Neural cell (in vitro differentiated cells): ENCODE measurements around the gene GABRA1. TPM values are rescaled to one million over a fixed set of nuclear protein-coding genes. Genes with fewer than 3 reads are reported as not detected.

Experiments used
- H2AFZ ChIP-seq: fragments of 200-600, 300-800 bp; sonication (generic), shearing (Covaris generic); 2 replicates; pipeline ENCODE4 v1.6.0; 2014; ENCODE audit warnings: low read depth, mild to moderate bottlenecking, antibody characterized with exemption, low read length, moderate library complexity
- H3F3A ChIP-seq: fragments of 200-600 bp; shearing (Covaris generic); 2 replicates; pipeline ENCODE4 v1.6.1; 2016; ENCODE audit warnings: mild to moderate bottlenecking, moderate library complexity, mixed read lengths, antibody characterized with exemption, low read length; ENCODE audit not compliant: insufficient read depth, poor library complexity, severe bottlenecking
- H3K27ac ChIP-seq: fragments of 200-600, 300-800 bp; sonication (generic), shearing (Covaris generic); 2 replicates; pipeline ENCODE4 v1.5.1; 2014; ENCODE audit warnings: mild to moderate bottlenecking, low read length, moderate library complexity
- H3K27me3 ChIP-seq: fragments of 300-800, 200-600 bp; sonication (generic), shearing (Covaris generic); 2 replicates; pipeline ENCODE4 v1.6.0; 2014; ENCODE audit warnings: mild to moderate bottlenecking, low read depth, low read length, moderate library complexity; ENCODE audit not compliant: insufficient read depth
- H3K36me3 ChIP-seq: fragments of 300-800, 200-600 bp; sonication (generic), shearing (Covaris generic); 2 replicates; pipeline ENCODE4 v1.5.1; 2014; ENCODE audit warnings: mild to moderate bottlenecking, antibody characterized with exemption, low read length, moderate library complexity; ENCODE audit not compliant: insufficient read depth
- H3K4me2 ChIP-seq: fragments of 300-800, 200-600 bp; sonication (generic), shearing (Covaris generic); 2 replicates; pipeline ENCODE4 v1.6.0; 2014; ENCODE audit warnings: mild to moderate bottlenecking, low read length
- H3K4me3 ChIP-seq: fragments of 300-800, 200-600 bp; sonication (generic), shearing (Covaris generic); 2 replicates; pipeline ENCODE4 v1.5.1; 2014; ENCODE audit warnings: mild to moderate bottlenecking, low read length, moderate library complexity
- H3K79me2 ChIP-seq: fragments of 200-600 bp; shearing (Covaris generic); replicated peaks from 2 replicates; pipeline ENCODE4 v1.6.0; 2014; ENCODE audit warnings: mild to moderate bottlenecking, low read length, moderate library complexity; ENCODE audit not compliant: insufficient read depth
- H3K9ac ChIP-seq: fragments of 300-800, 200-600 bp; sonication (generic), shearing (Covaris generic); 2 replicates; pipeline ENCODE4 v1.6.1; 2016; ENCODE audit warnings: mild to moderate bottlenecking, low read length, mixed read lengths
- H3K9me2 ChIP-seq: fragments of 200-600 bp; shearing (Covaris generic); 2 replicates; pipeline ENCODE4 v1.6.1; 2016; ENCODE audit warnings: mild to moderate bottlenecking, low read length, mixed read lengths; ENCODE audit not compliant: insufficient read depth
- H3K9me3 ChIP-seq: fragments of 200-600, 300-800 bp; sonication (generic), shearing (Covaris generic); 2 replicates; pipeline ENCODE4 v1.6.1; 2016; ENCODE audit warnings: mild to moderate bottlenecking, mixed run types, low read length, moderate library complexity, mixed read lengths
- H4K20me1 ChIP-seq: fragments of 200-600 bp; shearing (Covaris generic); 2 replicates; pipeline ENCODE4 v1.6.1; 2016; ENCODE audit warnings: mild to moderate bottlenecking, mixed run types; ENCODE audit not compliant: insufficient read depth
- EP300 ChIP-seq: fragments of 450-650 bp; conservative IDR thresholded peaks from 2 replicates; pipeline ENCODE4 v1.6.1; 2014; ENCODE audit warnings: antibody characterized with exemption, mild to moderate bottlenecking, moderate library complexity; ENCODE audit not compliant: poor library complexity, severe bottlenecking
- EZH2 ChIP-seq: fragments of 200-600, 300-800 bp; shearing (Covaris generic), sonication (generic); IDR thresholded peaks from 2 replicates; pipeline ENCODE4 v1.6.1; 2014; ENCODE audit warnings: antibody characterized with exemption, low read length, borderline replicate concordance, mild to moderate bottlenecking; ENCODE audit not compliant: insufficient read depth, poor library complexity, severe bottlenecking
- MXI1 ChIP-seq: fragments of 450-650 bp; conservative IDR thresholded peaks from 2 replicates; pipeline ENCODE4 v1.6.1; 2014; ENCODE audit warnings: antibody characterized with exemption, mild to moderate bottlenecking; ENCODE audit not compliant: poor library complexity, severe bottlenecking
- POLR2AphosphoS5 ChIP-seq: IDR thresholded peaks from 2 replicates; pipeline ENCODE4 v1.6.1; 2012
- RAD21 ChIP-seq: fragments of 450-650 bp; conservative IDR thresholded peaks from 2 replicates; pipeline ENCODE4 v1.6.1; 2014; ENCODE audit warnings: antibody characterized with exemption, mild to moderate bottlenecking, moderate library complexity
- SMC3 ChIP-seq: fragments of 450-650 bp; conservative IDR thresholded peaks from 2 replicates; pipeline ENCODE4 v1.6.1; 2014; ENCODE audit warnings: antibody characterized with exemption, mild to moderate bottlenecking, moderate library complexity; ENCODE audit not compliant: poor library complexity
- TAF1 ChIP-seq: IDR thresholded peaks from 2 replicates; pipeline ENCODE4 v1.6.1; 2012; ENCODE audit warnings: low read depth
- polyA plus RNA-seq: library from polyadenylated mRNA; depleted of rRNA; stranded (reverse); fragments of >200 nt; gene quantifications from 2 replicates; pipeline ENCODE4 v1.2.3, GENCODE V29; 2014
- TF ChIP-seq, protein P1 (sequence below): IDR thresholded peaks from 2 replicates; pipeline ENCODE4 v1.6.1; 2012; ENCODE audit warnings: borderline replicate concordance
- TF ChIP-seq, protein P2 (sequence below): fragments of 450-650 bp; IDR thresholded peaks from 2 replicates; pipeline ENCODE4 v1.5.1; 2014; ENCODE audit warnings: antibody characterized with exemption, mild to moderate bottlenecking, moderate library complexity; ENCODE audit not compliant: poor library complexity, severe bottlenecking

The GABRA1 gene
- polyA plus RNA-seq, 1 donor from 2014 or later, result 50.6 TPM

DNA sequence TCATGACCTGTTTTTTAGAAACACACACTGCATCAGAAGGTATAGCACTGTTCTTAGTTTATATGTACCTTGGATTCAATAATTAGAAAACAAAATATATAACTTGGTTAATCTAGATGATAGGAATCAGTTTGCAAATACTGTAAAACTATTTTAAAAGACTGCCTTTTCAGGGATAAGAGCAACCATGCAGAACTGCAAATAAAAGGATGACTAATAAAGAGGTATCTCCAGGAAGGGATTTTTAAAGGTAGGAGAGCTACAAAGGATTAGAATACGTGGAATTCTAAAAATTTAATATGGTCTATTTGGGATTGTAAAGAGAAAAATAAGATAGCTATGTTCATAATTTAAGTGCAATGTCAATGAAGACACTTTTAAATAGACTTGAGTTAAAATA is 9.4 kb downstream of the GABRA1 start:
- H3K9me3 ChIP-seq, result no peaks in the 10 kb centered on the region
- H3K79me2 ChIP-seq, result peaks cover 3% of the 10 kb centered on the region
- no peak for TF ChIP-seq MXI1
- TF ChIP-seq EZH2, result no peak
- H2AFZ ChIP-seq, result no peak overlapping the region
- H3K36me3 ChIP-seq, result peaks cover 14% of the 10 kb centered on the region
- no peaks in the 10 kb centered on the region for H3F3A ChIP-seq
- H3K27me3 ChIP-seq, result no peaks in the 10 kb centered on the region
- H3K27ac ChIP-seq, result no peak overlapping the region
- no peaks in the 10 kb centered on the region for H3K9me2 ChIP-seq
- no peaks in the 10 kb centered on the region for H4K20me1 ChIP-seq
- no peak overlapping the region for H3K4me2 ChIP-seq
- H3K9ac ChIP-seq, result no peak overlapping the region
- H3K4me3 ChIP-seq, result no peak overlapping the region

DNA sequence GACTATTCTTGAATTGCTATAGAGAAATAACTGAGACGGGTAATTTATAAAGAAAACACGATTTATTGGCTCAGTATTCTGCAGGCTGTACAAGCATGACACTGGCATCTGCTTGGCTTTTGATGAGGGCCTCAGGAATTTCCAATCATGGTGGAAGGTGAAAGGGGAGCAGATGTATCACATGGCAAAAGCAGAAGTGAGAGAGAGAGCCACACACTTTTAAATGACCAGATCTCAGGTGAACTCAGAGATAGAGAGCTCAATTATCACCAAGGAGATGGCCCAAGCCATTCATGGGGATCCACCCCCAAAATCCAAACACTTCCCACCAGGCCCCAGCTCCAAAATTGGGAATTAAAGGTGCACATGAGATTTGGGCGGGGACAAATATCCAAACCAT is 15.3 kb downstream of the GABRA1 start:
- no peaks in the 10 kb centered on the region for H3K9me2 ChIP-seq
- no peak overlapping the region for H3K9ac ChIP-seq

More for the DNA sequence above, 15.3 kb downstream of the GABRA1 start:
- TF ChIP-seq EZH2, result no peak
- TF ChIP-seq POLR2AphosphoS5, result no peak
- TF ChIP-seq RAD21, result no peak
- TF ChIP-seq, protein P1, sequence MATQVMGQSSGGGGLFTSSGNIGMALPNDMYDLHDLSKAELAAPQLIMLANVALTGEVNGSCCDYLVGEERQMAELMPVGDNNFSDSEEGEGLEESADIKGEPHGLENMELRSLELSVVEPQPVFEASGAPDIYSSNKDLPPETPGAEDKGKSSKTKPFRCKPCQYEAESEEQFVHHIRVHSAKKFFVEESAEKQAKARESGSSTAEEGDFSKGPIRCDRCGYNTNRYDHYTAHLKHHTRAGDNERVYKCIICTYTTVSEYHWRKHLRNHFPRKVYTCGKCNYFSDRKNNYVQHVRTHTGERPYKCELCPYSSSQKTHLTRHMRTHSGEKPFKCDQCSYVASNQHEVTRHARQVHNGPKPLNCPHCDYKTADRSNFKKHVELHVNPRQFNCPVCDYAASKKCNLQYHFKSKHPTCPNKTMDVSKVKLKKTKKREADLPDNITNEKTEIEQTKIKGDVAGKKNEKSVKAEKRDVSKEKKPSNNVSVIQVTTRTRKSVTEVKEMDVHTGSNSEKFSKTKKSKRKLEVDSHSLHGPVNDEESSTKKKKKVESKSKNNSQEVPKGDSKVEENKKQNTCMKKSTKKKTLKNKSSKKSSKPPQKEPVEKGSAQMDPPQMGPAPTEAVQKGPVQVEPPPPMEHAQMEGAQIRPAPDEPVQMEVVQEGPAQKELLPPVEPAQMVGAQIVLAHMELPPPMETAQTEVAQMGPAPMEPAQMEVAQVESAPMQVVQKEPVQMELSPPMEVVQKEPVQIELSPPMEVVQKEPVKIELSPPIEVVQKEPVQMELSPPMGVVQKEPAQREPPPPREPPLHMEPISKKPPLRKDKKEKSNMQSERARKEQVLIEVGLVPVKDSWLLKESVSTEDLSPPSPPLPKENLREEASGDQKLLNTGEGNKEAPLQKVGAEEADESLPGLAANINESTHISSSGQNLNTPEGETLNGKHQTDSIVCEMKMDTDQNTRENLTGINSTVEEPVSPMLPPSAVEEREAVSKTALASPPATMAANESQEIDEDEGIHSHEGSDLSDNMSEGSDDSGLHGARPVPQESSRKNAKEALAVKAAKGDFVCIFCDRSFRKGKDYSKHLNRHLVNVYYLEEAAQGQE, result no peak
- TF ChIP-seq SMC3, result no peak
- TF ChIP-seq MXI1, result no peak
- TF ChIP-seq EP300, result no peak
- no peak for TF ChIP-seq TAF1
- TF ChIP-seq, protein P2, sequence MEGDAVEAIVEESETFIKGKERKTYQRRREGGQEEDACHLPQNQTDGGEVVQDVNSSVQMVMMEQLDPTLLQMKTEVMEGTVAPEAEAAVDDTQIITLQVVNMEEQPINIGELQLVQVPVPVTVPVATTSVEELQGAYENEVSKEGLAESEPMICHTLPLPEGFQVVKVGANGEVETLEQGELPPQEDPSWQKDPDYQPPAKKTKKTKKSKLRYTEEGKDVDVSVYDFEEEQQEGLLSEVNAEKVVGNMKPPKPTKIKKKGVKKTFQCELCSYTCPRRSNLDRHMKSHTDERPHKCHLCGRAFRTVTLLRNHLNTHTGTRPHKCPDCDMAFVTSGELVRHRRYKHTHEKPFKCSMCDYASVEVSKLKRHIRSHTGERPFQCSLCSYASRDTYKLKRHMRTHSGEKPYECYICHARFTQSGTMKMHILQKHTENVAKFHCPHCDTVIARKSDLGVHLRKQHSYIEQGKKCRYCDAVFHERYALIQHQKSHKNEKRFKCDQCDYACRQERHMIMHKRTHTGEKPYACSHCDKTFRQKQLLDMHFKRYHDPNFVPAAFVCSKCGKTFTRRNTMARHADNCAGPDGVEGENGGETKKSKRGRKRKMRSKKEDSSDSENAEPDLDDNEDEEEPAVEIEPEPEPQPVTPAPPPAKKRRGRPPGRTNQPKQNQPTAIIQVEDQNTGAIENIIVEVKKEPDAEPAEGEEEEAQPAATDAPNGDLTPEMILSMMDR, result no peak
- no peaks in the 10 kb centered on the region for H3F3A ChIP-seq
- no peaks in the 10 kb centered on the region for H4K20me1 ChIP-seq
- no peaks in the 10 kb centered on the region for H3K9me3 ChIP-seq
- no peaks in the 10 kb centered on the region for H3K27me3 ChIP-seq
- no peak overlapping the region for H2AFZ ChIP-seq
- H3K4me3 ChIP-seq, result no peak overlapping the region
- H3K79me2 ChIP-seq, result no peaks in the 10 kb centered on the region
- peaks cover 6% of the 10 kb centered on the region for H3K36me3 ChIP-seq
- H3K4me2 ChIP-seq, result no peak overlapping the region
- no peak overlapping the region for H3K27ac ChIP-seq
